ENCODE data around the gene DIP2C.
"Not testable (repeated sequence)": the region's sequence is repeated elsewhere in the genome, so short reads cannot be mapped to it uniquely, and the experiment has no call there.

The DIP2C gene

DNA sequence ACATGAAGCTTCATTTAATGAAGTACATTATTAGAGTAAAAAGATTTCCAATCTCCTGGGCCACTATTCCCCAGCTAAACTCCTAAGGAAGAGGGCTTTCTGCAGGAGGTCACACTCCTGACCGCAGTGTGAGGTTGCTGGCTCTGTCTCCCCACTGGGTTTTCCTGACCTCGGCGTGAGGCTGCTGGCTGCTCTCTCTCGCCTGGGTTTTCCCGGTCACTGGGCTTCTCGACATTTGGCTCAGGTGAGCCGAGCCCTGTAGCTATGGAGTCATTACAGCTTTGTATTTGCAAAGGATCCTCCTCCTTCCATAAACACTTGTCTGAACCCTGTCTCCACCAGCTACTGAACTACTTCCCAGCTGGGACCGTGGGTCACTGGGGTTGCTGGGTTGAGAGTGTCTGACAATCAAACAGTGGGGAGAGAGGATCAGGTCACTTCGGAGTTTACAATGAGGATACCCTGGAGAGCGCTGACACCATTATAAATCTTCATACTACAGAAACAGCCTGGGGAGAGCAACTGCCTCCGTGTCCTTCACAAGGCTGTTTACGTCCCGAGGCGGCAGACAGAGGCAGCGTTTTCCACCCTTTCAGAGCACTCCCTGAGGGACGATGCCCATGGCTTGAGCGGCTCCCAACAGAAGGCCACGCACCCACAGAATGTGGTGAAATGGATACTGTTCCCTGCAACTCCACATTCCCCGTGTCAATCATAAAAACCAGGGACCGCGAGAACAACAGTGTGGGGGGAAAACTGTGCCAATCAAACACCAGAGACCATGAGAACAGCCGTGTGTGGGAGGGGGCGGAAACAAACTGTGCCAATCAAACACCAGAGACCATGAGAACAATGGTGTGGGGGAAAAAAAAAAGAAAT, 328.0 kb downstream of the DIP2C start:
- H3K27ac Mint-ChIP-seq = no peak overlapping the region
- H3K9me3 Mint-ChIP-seq (ENCODE audit: low read depth) = no peaks in the 10 kb centered on the region
- no peaks in the 10 kb centered on the region for H3K27me3 Mint-ChIP-seq
- peaks cover 2% of the 10 kb centered on the region for H3K36me3 Mint-ChIP-seq
- no peak overlapping the region for H3K4me3 Mint-ChIP-seq
- H3K4me1 Mint-ChIP-seq (ENCODE audit: low read depth) = no peaks in the 10 kb centered on the region

DNA sequence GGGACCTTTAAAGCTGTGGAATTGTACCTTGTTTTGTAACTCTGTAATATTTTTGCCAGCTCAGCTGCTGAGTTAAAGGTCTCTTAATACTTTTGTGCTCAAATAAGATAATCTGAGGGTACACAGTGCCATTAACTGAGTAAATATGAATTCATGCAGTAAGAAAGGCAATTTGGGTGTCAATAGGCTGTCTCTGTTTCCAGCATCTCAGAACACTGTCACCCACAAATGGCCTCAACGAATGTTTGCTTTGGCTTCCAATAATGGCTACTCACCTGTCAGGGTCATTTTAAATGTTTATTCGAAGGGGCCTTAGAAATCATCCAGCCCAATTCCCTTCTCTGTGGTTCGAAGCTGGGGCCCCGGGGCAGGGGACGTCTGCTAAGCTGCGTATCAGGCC, 328.8 kb downstream of the DIP2C start:
- peaks cover 2% of the 10 kb centered on the region for H3K36me3 Mint-ChIP-seq
- H3K4me3 Mint-ChIP-seq = no peak overlapping the region
- no peaks in the 10 kb centered on the region for H3K4me1 Mint-ChIP-seq (ENCODE audit: low read depth)
- H3K27ac Mint-ChIP-seq = no peak overlapping the region
- no peaks in the 10 kb centered on the region for H3K9me3 Mint-ChIP-seq (ENCODE audit: low read depth)
- H3K27me3 Mint-ChIP-seq = no peaks in the 10 kb centered on the region

DNA sequence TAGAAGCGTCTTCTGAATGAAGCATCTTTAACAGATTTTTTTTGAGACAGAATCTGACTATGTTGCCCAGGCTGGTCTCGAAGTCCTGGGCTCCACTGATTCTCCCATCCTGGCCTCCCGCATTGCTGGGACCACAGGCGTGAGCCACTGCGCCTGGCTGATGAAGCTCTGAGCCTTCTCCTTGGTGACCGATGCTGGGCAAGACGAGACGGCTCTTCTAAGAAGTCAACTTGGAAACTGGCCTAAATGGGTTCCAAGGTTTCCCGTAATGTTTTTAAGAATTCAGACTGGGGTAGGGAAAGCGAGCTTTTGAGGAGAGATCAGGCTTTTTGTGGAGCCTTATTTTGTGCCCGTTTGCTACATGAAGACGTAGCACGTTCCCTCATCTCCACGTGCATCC, 329.7 kb downstream of the DIP2C start:
- Mint-ChIP-seq H3K9me3 (ENCODE audit: low read depth) (no peaks in the 10 kb centered on the region), H3K27ac (no peak overlapping the region), H3K36me3 (no peaks in the 10 kb centered on the region), H3K27me3 (no peaks in the 10 kb centered on the region), H3K4me1 (ENCODE audit: low read depth) (no peaks in the 10 kb centered on the region), H3K4me3 (no peak overlapping the region)

DNA sequence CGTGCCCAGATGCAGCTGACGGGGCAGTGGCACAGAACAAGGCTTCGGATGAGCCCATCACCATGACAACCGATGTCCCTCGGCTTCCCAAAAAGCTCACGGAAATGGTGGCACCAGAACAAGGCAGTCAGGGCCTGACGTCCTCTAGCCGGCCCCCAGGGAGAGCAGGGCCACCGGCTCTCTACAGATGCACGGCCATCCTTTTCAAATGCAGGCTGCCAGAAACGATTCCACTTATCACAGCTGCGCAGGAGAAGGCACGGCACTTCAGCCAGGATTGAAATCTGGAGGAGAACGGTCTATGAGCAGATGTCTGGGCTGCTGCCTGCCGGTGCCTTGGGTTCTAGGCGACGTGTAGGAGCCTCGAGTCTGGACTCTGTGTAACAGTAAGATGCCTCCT, 330.4 kb downstream of the DIP2C start:
- no peaks in the 10 kb centered on the region for H3K36me3 Mint-ChIP-seq
- peaks cover 2% of the 10 kb centered on the region for H3K4me1 Mint-ChIP-seq (ENCODE audit: low read depth)
- no peak overlapping the region for H3K4me3 Mint-ChIP-seq
- no peak overlapping the region for H3K27ac Mint-ChIP-seq
- no peaks in the 10 kb centered on the region for H3K27me3 Mint-ChIP-seq
- H3K9me3 Mint-ChIP-seq (ENCODE audit: low read depth) = no peaks in the 10 kb centered on the region

DNA sequence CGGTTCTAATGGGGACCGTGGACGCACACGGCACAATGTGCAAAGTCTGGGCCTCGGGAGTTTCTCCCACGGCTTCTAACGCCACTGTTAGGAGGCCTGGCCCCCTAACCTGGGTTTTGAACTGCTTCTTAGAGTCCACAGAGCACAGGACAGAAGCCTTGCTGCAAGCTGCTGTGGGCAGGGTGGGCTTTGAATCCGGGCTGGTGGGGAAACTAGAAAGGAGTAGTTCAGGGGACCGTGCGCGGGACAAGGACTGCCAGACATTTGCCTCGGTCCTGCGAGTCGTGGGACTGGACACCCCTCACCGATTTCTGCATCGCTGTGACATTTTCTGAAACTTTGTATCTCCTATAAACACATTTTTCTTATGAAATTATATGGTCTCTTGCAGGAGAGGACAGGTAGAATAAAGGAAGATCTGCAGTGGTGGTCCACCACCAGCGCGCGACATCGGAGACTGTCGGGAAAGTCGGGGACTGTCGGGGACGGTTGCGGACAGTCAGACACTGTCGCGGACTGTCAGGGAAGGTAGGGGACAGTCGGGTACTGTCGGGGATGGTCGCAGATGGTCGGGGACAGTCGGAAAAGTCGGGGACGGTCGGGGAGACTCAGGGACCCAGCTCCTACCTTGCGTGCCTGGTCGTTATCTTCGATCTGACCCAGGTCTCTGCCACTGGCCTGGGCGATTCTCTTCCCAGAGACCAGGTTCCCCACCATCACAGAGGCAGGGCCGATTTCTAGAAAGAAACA, 332.1 kb downstream of the DIP2C start:
- Mint-ChIP-seq H3K4me1 (ENCODE audit: low read depth) (peaks cover 13% of the 10 kb centered on the region), H3K27ac (no peak overlapping the region), H3K36me3 (no peaks in the 10 kb centered on the region), H3K4me3 (no peak overlapping the region), H3K27me3 (no peaks in the 10 kb centered on the region), H3K9me3 (ENCODE audit: low read depth) (no peaks in the 10 kb centered on the region)

DNA sequence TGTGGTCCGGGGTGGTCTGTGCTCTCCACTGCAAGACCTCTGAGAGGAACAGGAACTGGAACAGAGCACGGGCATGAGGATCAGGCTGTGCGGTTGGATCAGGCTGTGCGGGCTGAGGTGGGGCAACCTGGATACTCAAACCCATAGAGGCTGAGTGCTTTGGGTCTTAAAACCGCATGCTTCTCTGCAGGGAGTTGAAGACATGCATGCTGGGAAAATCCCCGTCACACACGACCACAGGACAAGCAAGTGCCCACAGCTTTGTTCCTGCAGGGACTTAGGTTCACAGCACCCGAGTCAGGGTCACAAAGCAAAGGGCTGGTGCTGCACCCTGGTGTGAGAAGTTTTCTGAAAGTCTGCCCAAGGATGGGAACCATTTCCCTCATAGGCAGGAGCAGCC, 333.0 kb downstream of the DIP2C start:
- no peaks in the 10 kb centered on the region for H3K27me3 Mint-ChIP-seq
- peaks cover 23% of the 10 kb centered on the region for H3K4me1 Mint-ChIP-seq (ENCODE audit: low read depth)
- H3K36me3 Mint-ChIP-seq = no peaks in the 10 kb centered on the region
- H3K4me3 Mint-ChIP-seq = no peak overlapping the region
- H3K9me3 Mint-ChIP-seq (ENCODE audit: low read depth) = no peaks in the 10 kb centered on the region
- no peak overlapping the region for H3K27ac Mint-ChIP-seq

DNA sequence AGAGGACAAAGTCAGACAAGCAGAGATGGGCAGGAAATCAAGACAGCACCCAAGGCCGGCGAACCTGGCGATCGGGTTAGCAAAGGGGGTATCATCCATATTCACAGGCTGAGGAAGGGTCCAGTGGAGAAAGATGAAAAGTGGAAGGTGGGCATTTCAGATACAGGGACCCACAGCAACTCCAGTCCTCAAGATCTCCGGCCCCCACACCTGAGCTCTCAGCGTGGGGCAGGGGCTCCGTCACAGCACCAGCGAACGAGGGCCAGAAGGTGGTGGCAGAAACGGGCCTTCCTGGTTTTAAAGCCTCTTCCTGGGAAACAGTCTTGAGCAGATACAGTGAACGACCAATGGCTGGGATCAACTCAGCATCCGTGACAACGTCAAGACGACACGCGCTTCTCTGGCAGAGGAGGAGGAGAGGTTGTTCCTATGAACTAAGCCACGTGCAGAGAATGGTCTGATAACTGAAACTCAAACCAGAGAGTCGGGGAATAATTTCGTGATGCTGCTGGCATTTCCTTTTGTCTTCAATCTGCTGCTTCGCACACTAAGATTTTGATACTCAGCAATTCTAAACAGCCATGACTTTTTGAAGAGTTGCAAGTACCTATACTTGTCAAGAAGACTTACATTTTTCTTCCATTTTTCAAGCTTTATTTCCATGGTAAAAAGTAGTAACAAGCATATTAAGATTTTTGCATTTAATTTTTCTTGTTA, 334.4 kb downstream of the DIP2C start:
- Mint-ChIP-seq H3K36me3 (no peaks in the 10 kb centered on the region), H3K4me1 (ENCODE audit: low read depth) (peaks cover 34% of the 10 kb centered on the region), H3K4me3 (no peak overlapping the region), H3K27ac (no peak overlapping the region), H3K27me3 (no peaks in the 10 kb centered on the region), H3K9me3 (ENCODE audit: low read depth) (no peaks in the 10 kb centered on the region)

DNA sequence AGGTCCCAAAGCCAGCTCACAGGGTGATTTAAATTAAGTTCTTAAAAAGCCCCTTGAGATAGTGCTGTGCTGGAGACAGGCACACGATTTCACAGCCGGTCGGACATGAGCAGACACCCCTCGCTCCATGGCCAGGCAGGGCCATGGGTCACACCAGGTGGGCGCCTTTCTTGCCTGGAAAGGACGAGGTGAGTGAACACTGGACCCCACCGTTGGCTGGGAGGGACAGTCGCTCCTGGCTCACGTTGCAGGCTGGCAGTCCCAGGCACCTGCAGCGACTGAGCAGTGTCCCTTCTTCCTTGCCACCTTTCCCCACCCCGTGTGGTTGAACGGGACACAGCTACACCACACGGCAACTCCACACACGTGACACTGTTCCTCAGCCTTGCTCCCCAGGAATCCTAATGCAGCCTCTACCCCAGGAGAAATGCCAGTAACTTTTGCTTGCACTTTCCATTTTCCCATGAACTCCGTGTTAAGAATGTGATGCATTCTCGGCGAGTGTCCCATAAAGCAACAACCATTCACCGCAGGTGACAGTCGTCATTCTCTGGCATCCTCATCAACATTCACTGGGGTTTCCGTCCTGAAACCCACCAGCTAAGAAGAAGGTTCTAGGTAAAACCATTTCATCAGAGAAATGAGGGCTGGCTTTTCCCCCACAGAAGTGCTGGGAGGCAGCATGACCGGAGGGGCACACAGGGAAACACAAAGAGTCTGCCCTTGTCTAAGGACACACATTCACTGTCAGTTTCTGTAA, 336.8 kb downstream of the DIP2C start:
- Mint-ChIP-seq H3K9me3 (ENCODE audit: low read depth) (no peaks in the 10 kb centered on the region), H3K4me3 (peak overlapping the region; percentile 69), H3K27ac (peak overlapping the region; percentile 75), H3K36me3 (no peaks in the 10 kb centered on the region), H3K27me3 (no peaks in the 10 kb centered on the region), H3K4me1 (ENCODE audit: low read depth) (peaks cover 34% of the 10 kb centered on the region)

DNA sequence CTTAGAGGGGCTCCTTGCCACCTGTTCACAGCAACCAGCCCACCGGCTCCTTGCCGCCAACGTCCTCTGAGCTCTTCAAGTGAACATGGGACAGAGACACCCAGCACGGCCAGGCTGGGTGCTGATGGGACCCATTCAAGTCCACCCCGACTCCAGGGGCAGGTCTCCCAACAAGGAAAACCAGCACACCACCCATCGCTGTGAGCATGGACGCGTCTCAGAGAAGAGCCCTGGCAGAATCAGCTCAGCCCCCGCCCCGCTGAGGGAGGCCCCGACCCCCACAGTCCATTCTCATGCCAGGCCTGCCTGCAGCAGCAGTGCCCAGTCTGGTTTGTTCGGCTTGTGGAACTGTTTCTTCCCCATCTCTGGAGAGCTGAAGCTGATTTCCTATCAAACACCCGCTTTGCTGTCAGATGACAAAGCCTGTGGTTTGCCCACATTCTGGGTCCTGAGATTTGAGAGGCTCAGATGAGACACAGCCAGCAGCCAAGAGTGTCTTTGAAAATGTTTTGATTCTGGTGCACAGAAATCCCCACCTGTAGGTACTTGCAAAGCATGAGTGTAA, 337.6 kb downstream of the DIP2C start:
- H3K27ac Mint-ChIP-seq = peak overlapping the region; percentile 75
- peaks cover 34% of the 10 kb centered on the region for H3K4me1 Mint-ChIP-seq (ENCODE audit: low read depth)
- no peaks in the 10 kb centered on the region for H3K36me3 Mint-ChIP-seq
- no peaks in the 10 kb centered on the region for H3K27me3 Mint-ChIP-seq
- H3K9me3 Mint-ChIP-seq (ENCODE audit: low read depth) = no peaks in the 10 kb centered on the region
- peak overlapping the region; percentile 69 for H3K4me3 Mint-ChIP-seq

DNA sequence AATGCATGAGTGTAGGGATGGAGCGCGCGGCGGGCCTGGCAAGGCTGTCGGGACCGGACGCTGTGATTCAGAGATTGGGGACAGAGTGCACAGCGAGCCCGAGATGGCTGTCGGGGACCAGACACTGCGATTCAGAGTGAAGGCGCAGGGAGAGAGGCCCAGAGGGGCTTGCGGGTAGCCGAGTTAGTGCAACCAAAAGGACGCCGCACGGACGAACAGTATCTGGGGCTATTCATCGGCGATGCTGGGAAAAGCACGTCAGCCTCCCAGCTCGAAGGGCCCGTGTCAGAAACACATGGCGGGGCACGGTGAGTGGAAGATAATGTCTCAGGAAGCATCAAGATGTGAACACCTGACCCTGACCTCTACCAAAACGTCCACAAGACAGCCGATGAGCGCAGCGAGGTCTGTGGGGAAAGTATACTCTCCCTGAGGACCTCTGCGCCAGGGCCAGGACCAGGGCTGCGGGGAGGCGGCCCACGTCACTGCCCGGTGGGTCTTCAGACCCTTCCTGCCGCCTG, 338.4 kb downstream of the DIP2C start:
- H3K27me3 Mint-ChIP-seq = no peaks in the 10 kb centered on the region
- no peaks in the 10 kb centered on the region for H3K9me3 Mint-ChIP-seq (ENCODE audit: low read depth)
- H3K36me3 Mint-ChIP-seq = no peaks in the 10 kb centered on the region
- peak overlapping the region; percentile 17 for H3K4me3 Mint-ChIP-seq
- H3K27ac Mint-ChIP-seq = no peak overlapping the region
- H3K4me1 Mint-ChIP-seq (ENCODE audit: low read depth) = peaks cover 34% of the 10 kb centered on the region

DNA sequence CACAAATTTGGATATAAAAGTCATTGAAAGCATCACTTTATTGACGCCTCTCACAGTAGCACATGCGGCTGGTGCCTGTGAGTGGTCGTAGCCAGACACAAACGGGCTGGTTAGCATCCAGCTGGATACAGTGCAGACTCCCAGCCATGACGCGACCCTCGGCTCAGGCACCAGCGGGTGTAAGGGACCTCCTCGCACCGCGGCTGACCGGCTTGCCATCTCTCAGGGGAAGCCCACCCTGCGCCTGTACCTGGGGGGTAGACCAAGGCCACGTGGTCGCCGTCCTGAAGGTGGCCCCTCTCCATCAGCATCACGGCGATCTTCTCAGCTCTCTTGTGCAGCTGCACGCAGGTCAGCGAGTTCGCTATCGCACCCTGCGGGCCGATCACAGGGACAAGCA, 340.4 kb downstream of the DIP2C start:
- H3K36me3 Mint-ChIP-seq = no peaks in the 10 kb centered on the region
- no peaks in the 10 kb centered on the region for H3K9me3 Mint-ChIP-seq (ENCODE audit: low read depth)
- no peaks in the 10 kb centered on the region for H3K27me3 Mint-ChIP-seq
- H3K27ac Mint-ChIP-seq = no peak overlapping the region
- peaks cover 32% of the 10 kb centered on the region for H3K4me1 Mint-ChIP-seq (ENCODE audit: low read depth)
- no peak overlapping the region for H3K4me3 Mint-ChIP-seq

DNA sequence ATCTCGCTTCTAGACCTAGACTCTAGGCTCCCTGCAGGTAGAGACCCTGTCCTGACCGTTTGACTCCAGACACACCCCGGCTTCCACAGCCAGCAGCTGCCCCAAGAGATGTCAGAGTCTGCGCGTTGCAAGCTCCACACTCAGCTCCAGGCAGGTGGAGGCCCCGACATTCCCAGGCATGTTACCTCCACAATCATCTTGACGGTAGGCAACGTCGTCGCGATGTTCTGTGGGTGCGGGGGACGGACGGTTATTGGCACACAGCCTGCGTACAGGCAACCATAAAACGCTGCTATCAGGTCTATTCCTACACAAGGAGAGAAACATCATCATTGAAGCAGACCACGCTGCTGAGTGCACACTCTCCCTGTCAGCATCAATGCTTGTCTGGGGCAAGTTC, 341.0 kb downstream of the DIP2C start:
- H3K9me3 Mint-ChIP-seq (ENCODE audit: low read depth) = no peaks in the 10 kb centered on the region
- no peak overlapping the region for H3K27ac Mint-ChIP-seq

DNA sequence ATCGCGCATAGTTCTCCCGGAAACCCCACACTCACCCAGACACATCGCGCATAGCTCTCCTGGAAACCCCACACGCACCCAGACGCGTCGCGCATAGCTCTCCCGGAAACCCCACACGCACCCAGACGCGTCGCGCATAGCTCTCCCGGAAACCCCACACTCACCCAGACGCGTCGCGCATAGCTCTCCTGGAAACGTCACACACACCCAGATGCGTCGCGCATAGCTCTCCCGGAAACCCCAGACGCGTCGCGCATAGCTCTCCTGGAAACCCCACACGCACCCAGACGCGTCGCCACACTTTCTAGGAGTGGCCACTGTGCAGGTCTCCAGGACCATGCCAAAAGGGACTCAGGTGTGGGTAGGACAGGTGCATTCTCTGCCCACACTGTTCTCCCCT, 341.7 kb downstream of the DIP2C start:
- H3K9me3 Mint-ChIP-seq (ENCODE audit: low read depth); H3K27ac Mint-ChIP-seq; H3K4me3 Mint-ChIP-seq; H3K27me3 Mint-ChIP-seq; H3K36me3 Mint-ChIP-seq: not testable (repeated sequence)
- peaks cover 25% of the 10 kb centered on the region for H3K4me1 Mint-ChIP-seq (ENCODE audit: low read depth)

More for the DNA sequence above, 341.0 kb downstream of the DIP2C start:
- Mint-ChIP-seq H3K27me3 (no peaks in the 10 kb centered on the region), H3K4me3 (no peak overlapping the region), H3K4me1 (ENCODE audit: low read depth) (peaks cover 29% of the 10 kb centered on the region), H3K36me3 (no peaks in the 10 kb centered on the region)

DNA sequence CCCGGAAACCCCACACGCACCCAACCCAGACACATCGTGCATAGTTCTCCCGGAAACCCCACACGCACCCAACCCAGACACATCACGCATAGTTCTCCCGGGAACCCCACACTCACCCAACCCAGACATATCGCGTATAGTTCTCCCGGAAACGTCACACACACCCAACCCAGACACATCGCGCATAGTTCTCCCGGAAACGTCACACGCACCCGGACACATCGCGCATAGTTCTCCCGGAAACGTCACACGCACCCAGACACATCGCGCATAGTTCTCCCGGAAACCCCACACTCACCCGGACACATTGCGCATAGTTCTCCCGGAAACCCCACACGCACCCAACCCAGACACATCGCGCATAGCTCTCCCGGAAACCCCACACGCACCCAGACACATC, 342.3 kb downstream of the DIP2C start:
- peaks cover 19% of the 10 kb centered on the region for H3K4me1 Mint-ChIP-seq (ENCODE audit: low read depth)
- H3K9me3 Mint-ChIP-seq (ENCODE audit: low read depth); H3K27ac Mint-ChIP-seq; H3K27me3 Mint-ChIP-seq; H3K36me3 Mint-ChIP-seq; H3K4me3 Mint-ChIP-seq: not testable (repeated sequence)
